Activated CD8-positive, alpha-beta memory T cell treated with anti-CD3 and anti-CD28 coated beads for 4 hours (primary cell): ENCODE results near the gene LBX1.
"Not testable (repeated sequence)": the region's sequence is repeated elsewhere in the genome, so short reads cannot be mapped to it uniquely, and the experiment has no call there.

Experiments used
- DNase-seq, 2 donors: peaks; one replicate each; pipeline ENCODE4 v3.0.0-alpha.2; 2020; ENCODE audit warnings: low read depth in 2 of 2

LBX1 gene

GRCh38 chr10:101207026-101207425 is 22.2 kb downstream of the LBX1 start:
- DNase-seq: no peak

- DNase-seq: not testable (repeated sequence)
Measured at GRCh38 chr10:101202667-101203066, 26.6 kb downstream of the LBX1 start.

GRCh38 chr10:101198326-101198977 is 30.8 kb downstream of the LBX1 start:
- DNase-seq: not testable (repeated sequence)

GRCh38 chr10:101195921-101196320 is 33.3 kb downstream of the LBX1 start:
- no peak for DNase-seq

- DNase-seq: no peak
Measured at GRCh38 chr10:101189461-101190401, 39.5 kb downstream of the LBX1 start.

GRCh38 chr10:101188942-101189341 is 40.3 kb downstream of the LBX1 start:
- DNase-seq: no peak

GRCh38 chr10:101183458-101184183 is 45.6 kb downstream of the LBX1 start:
- DNase-seq: no peak

- DNase-seq: no peak
Measured at GRCh38 chr10:101182936-101183335, 46.3 kb downstream of the LBX1 start.
